Measurements from ENCODE around the gene DUSP19.

DUSP19 gene

DNA sequence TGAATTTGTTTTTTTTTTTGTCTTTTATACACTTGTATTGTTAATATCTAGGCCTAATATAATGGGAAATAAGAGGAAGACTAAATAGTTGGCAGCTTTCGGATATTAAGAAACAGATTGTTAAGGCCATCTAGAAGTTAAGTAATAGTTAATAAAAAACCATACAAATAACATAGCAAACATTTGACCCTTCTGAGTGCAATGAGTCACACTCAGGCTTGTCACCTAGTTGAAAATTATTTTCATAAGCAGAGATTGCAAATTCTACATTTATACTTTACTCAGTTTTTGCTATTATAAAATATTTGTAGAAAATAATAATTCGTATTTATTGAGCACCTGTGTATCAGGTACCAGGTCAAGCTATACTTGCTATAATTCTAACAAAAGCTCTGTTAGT, 48.1 kb downstream of the DUSP19 start:
- peaks cover 0 to 24% of the 10 kb centered on the region in 2 experiments for H3K36me3 ChIP-seq (ENCODE audit: control insufficient read depth in 1 of 2, insufficient read depth in 2 of 2, low read depth in 1 of 2, low read length in 2 of 2)
- no peak overlapping the region for H3K18ac ChIP-seq (ENCODE audit: low read depth in 1 of 2, low read length in 2 of 2)
- H3K27me3 ChIP-seq (ENCODE audit: control insufficient read depth in 1 of 2, insufficient read depth in 1 of 2, low read length in 2 of 2): no peaks in the 10 kb centered on the region
- no peak overlapping the region for H3K14ac ChIP-seq (ENCODE audit: low read length in 2 of 2)
- H2BK5ac ChIP-seq (ENCODE audit: low read depth, low read length, poor library complexity, severe bottlenecking): no peak overlapping the region
- H2AFZ ChIP-seq (ENCODE audit: low read depth, low read length): no peak overlapping the region
- no peak overlapping the region for H2BK15ac ChIP-seq (ENCODE audit: low read depth, poor library complexity, severe bottlenecking)
- WGBS: no CpG with 5 or more reads among the region's 2 CpGs
- no peak for DNase-seq
- no peak overlapping the region for H2BK120ac ChIP-seq (ENCODE audit: low read depth, low read length)
- H4K91ac ChIP-seq (ENCODE audit: low read length): no peak overlapping the region
- no peak overlapping the region for H3K4me3 ChIP-seq (ENCODE audit: insufficient read depth in 1 of 2, low read depth in 1 of 2, low read length in 2 of 2)
- H3K23ac ChIP-seq (ENCODE audit: low read length in 2 of 2): no peak overlapping the region
- H3K79me1 ChIP-seq (replicated peaks; ENCODE audit: low read length, poor library complexity, severe bottlenecking): peaks cover 5% of the 10 kb centered on the region
- H3K9ac ChIP-seq (ENCODE audit: low read length): no peak overlapping the region
- peaks cover 6% of the 10 kb centered on the region for H3K4me1 ChIP-seq (ENCODE audit: control insufficient read depth, insufficient read depth, low read depth, low read length)
- H2AK5ac ChIP-seq (ENCODE audit: low read length, severe bottlenecking): no peak overlapping the region
- H2BK12ac ChIP-seq (ENCODE audit: low read length in 2 of 2): no peak overlapping the region
- no peak overlapping the region for H3K4me2 ChIP-seq (ENCODE audit: low read length, poor library complexity, severe bottlenecking)
- no peak overlapping the region for H4K8ac ChIP-seq (ENCODE audit: low read length)
- H3K9me3 ChIP-seq (ENCODE audit: control insufficient read depth, low read length): no peaks in the 10 kb centered on the region
- no peak overlapping the region for H3K27ac ChIP-seq (ENCODE audit: low read length, poor library complexity, severe bottlenecking)
- H3K4ac ChIP-seq (ENCODE audit: low read depth in 1 of 2, low read length in 2 of 2): no peak overlapping the region

- no peaks in the 10 kb centered on the region for H3K27me3 ChIP-seq (ENCODE audit: control insufficient read depth in 1 of 2, insufficient read depth in 1 of 2, low read length in 2 of 2)
- no peak overlapping the region for H3K18ac ChIP-seq (ENCODE audit: low read depth in 1 of 2, low read length in 2 of 2)
- H3K4ac ChIP-seq (ENCODE audit: low read depth in 1 of 2, low read length in 2 of 2): no peak overlapping the region
- no peak overlapping the region for H3K14ac ChIP-seq (ENCODE audit: low read length in 2 of 2)
- no peak overlapping the region for H3K23ac ChIP-seq (ENCODE audit: low read length in 2 of 2)
- no peak overlapping the region for H3K4me3 ChIP-seq (ENCODE audit: insufficient read depth in 1 of 2, low read depth in 1 of 2, low read length in 2 of 2)
- no peaks in the 10 kb centered on the region for H3K9me3 ChIP-seq (ENCODE audit: control insufficient read depth, low read length)
- no peak overlapping the region for H3K4me2 ChIP-seq (ENCODE audit: low read length, poor library complexity, severe bottlenecking)
- H3K9ac ChIP-seq (ENCODE audit: low read length): no peak overlapping the region
- H3K79me1 ChIP-seq (replicated peaks; ENCODE audit: low read length, poor library complexity, severe bottlenecking): peaks cover 25% of the 10 kb centered on the region
- WGBS: no CpG with 5 or more reads among the region's 2 CpGs
- H3K4me1 ChIP-seq (ENCODE audit: control insufficient read depth, insufficient read depth, low read depth, low read length): no peaks in the 10 kb centered on the region
- H2BK5ac ChIP-seq (ENCODE audit: low read depth, low read length, poor library complexity, severe bottlenecking): no peak overlapping the region
- H4K91ac ChIP-seq (ENCODE audit: low read length): no peak overlapping the region
- H2AFZ ChIP-seq (ENCODE audit: low read depth, low read length): no peak overlapping the region
- no peak overlapping the region for H2AK5ac ChIP-seq (ENCODE audit: low read length, severe bottlenecking)
- H3K27ac ChIP-seq (ENCODE audit: low read length, poor library complexity, severe bottlenecking): no peak overlapping the region
- H2BK15ac ChIP-seq (ENCODE audit: low read depth, poor library complexity, severe bottlenecking): no peak overlapping the region
- no peak overlapping the region for H4K8ac ChIP-seq (ENCODE audit: low read length)
- H3K36me3 ChIP-seq (ENCODE audit: control insufficient read depth in 1 of 2, insufficient read depth in 2 of 2, low read depth in 1 of 2, low read length in 2 of 2): peaks cover 0 to 39% of the 10 kb centered on the region in 2 experiments
- H2BK12ac ChIP-seq (ENCODE audit: low read length in 2 of 2): no peak overlapping the region
- DNase-seq: no peak
- H2BK120ac ChIP-seq (ENCODE audit: low read depth, low read length): no peak overlapping the region
Observed at GRCh38 chr2:183134016-183134415, 55.5 kb downstream of the DUSP19 start.

GRCh38 chr2:183148955-183149354, 70.4 kb downstream of the DUSP19 start:
- H3K9me3 ChIP-seq (ENCODE audit: control insufficient read depth, low read length): peaks cover 5% of the 10 kb centered on the region
- no peak overlapping the region for H3K4me3 ChIP-seq (ENCODE audit: insufficient read depth in 1 of 2, low read depth in 1 of 2, low read length in 2 of 2)
- no peak overlapping the region for H3K23ac ChIP-seq (ENCODE audit: low read length in 2 of 2)
- H3K4ac ChIP-seq (ENCODE audit: low read depth in 1 of 2, low read length in 2 of 2): no peak overlapping the region
- no peak overlapping the region for H3K14ac ChIP-seq (ENCODE audit: low read length in 2 of 2)
- H2BK5ac ChIP-seq (ENCODE audit: low read depth, low read length, poor library complexity, severe bottlenecking): no peak overlapping the region
- no peak overlapping the region for H3K27ac ChIP-seq (ENCODE audit: low read length, poor library complexity, severe bottlenecking)
- H2AFZ ChIP-seq (ENCODE audit: low read depth, low read length): no peak overlapping the region
- peak; percentile 6 for DNase-seq
- no peak overlapping the region for H2BK15ac ChIP-seq (ENCODE audit: low read depth, poor library complexity, severe bottlenecking)
- peaks cover 22% of the 10 kb centered on the region for H3K79me1 ChIP-seq (replicated peaks; ENCODE audit: low read length, poor library complexity, severe bottlenecking)
- H3K4me1 ChIP-seq (ENCODE audit: control insufficient read depth, insufficient read depth, low read depth, low read length): peaks cover 1% of the 10 kb centered on the region
- H4K91ac ChIP-seq (ENCODE audit: low read length): no peak overlapping the region
- H3K36me3 ChIP-seq (ENCODE audit: control insufficient read depth in 1 of 2, insufficient read depth in 2 of 2, low read depth in 1 of 2, low read length in 2 of 2): peaks cover 10 to 16% of the 10 kb centered on the region in 2 experiments
- no CpG with 5 or more reads among the region's 1 CpG for WGBS
- no peaks in the 10 kb centered on the region for H3K27me3 ChIP-seq (ENCODE audit: control insufficient read depth in 1 of 2, insufficient read depth in 1 of 2, low read length in 2 of 2)
- no peak overlapping the region for H3K9ac ChIP-seq (ENCODE audit: low read length)
- H3K4me2 ChIP-seq (ENCODE audit: low read length, poor library complexity, severe bottlenecking): no peak overlapping the region
- no peak overlapping the region for H2BK12ac ChIP-seq (ENCODE audit: low read length in 2 of 2)
- H3K18ac ChIP-seq (ENCODE audit: low read depth in 1 of 2, low read length in 2 of 2): no peak overlapping the region
- no peak overlapping the region for H4K8ac ChIP-seq (ENCODE audit: low read length)
- H2AK5ac ChIP-seq (ENCODE audit: low read length, severe bottlenecking): no peak overlapping the region
- H2BK120ac ChIP-seq (ENCODE audit: low read depth, low read length): no peak overlapping the region

GRCh38 chr2:183149489-183149888, 70.9 kb downstream of the DUSP19 start:
- Histone ChIP-seq H3K4ac (ENCODE audit: low read depth in 1 of 2, low read length in 2 of 2) (no peak overlapping the region), H2BK5ac (ENCODE audit: low read depth, low read length, poor library complexity, severe bottlenecking) (no peak overlapping the region), H4K91ac (ENCODE audit: low read length) (no peak overlapping the region), H3K27ac (ENCODE audit: low read length, poor library complexity, severe bottlenecking) (peak overlapping the region; percentile 43), H4K8ac (ENCODE audit: low read length) (no peak overlapping the region), H2BK15ac (ENCODE audit: low read depth, poor library complexity, severe bottlenecking) (no peak overlapping the region), H3K4me2 (ENCODE audit: low read length, poor library complexity, severe bottlenecking) (no peak overlapping the region), H3K23ac (ENCODE audit: low read length in 2 of 2) (no peak overlapping the region), H2BK12ac (ENCODE audit: low read length in 2 of 2) (no peak overlapping the region), H2BK120ac (ENCODE audit: low read depth, low read length) (no peak overlapping the region), H3K14ac (ENCODE audit: low read length in 2 of 2) (no peak overlapping the region), H3K79me1 (replicated peaks; ENCODE audit: low read length, poor library complexity, severe bottlenecking) (peaks cover 22% of the 10 kb centered on the region), H3K9me3 (ENCODE audit: control insufficient read depth, low read length) (peaks cover 3% of the 10 kb centered on the region), H3K4me3 (ENCODE audit: insufficient read depth in 1 of 2, low read depth in 1 of 2, low read length in 2 of 2) (no peak overlapping the region), H3K4me1 (ENCODE audit: control insufficient read depth, insufficient read depth, low read depth, low read length) (peaks cover 1% of the 10 kb centered on the region), H3K18ac (ENCODE audit: low read depth in 1 of 2, low read length in 2 of 2) (no peak overlapping the region), H3K36me3 (ENCODE audit: control insufficient read depth in 1 of 2, insufficient read depth in 2 of 2, low read depth in 1 of 2, low read length in 2 of 2) (peaks cover 11% of the 10 kb centered on the region in 2 experiments), H3K9ac (ENCODE audit: low read length) (peak overlapping the region; percentile 30), H2AK5ac (ENCODE audit: low read length, severe bottlenecking) (no peak overlapping the region), H2AFZ (ENCODE audit: low read depth, low read length) (no peak overlapping the region), H3K27me3 (ENCODE audit: control insufficient read depth in 1 of 2, insufficient read depth in 1 of 2, low read length in 2 of 2) (no peaks in the 10 kb centered on the region)
- peak; percentile 47 for DNase-seq
- 100% methylated on average over 1 of the region's 2 CpGs for WGBS

Measured in mesenchymal stem cell (in vitro differentiated cells and primary cell).